H9 (cell line): ENCODE measurements around the gene HEXD. TPM values are rescaled to one million over a fixed set of nuclear protein-coding genes. Genes with fewer than 3 reads are reported as not detected.
A peak's percentile ranks its signal among the peaks of the same experiment; 100 is the strongest.

Experiments
- DNase-seq: peaks from one replicate; pipeline ENCODE4 v3.0.0-alpha.2; 2017
- H2AFZ ChIP-seq: one replicate; pipeline ENCODE4 v1.6.1; 2013; ENCODE audit warnings: mild to moderate bottlenecking, low read length, control low read depth, moderate library complexity
- H2AK5ac ChIP-seq: 2 replicates; pipeline ENCODE4 v1.6.1; 2013; ENCODE audit warnings: low read length, control low read depth, mixed read lengths; ENCODE audit not compliant: insufficient read length
- H2BK120ac ChIP-seq: one replicate; pipeline ENCODE4 v1.6.1; 2013; ENCODE audit warnings: low read depth, mild to moderate bottlenecking, low read length, control low read depth, inconsistent platforms; ENCODE audit not compliant: poor library complexity, severe bottlenecking
- H2BK12ac ChIP-seq: 2 replicates; pipeline ENCODE4 v1.6.1; 2013; ENCODE audit warnings: low read length, control low read depth, mixed read lengths, low read depth; ENCODE audit not compliant: insufficient read length
- H2BK15ac ChIP-seq: 2 replicates; pipeline ENCODE4 v1.6.1; 2013; ENCODE audit warnings: low read depth, low read length, control low read depth
- H2BK20ac ChIP-seq: one replicate; pipeline ENCODE4 v1.6.1; 2013; ENCODE audit warnings: low read depth, mild to moderate bottlenecking, low read length, control low read depth, inconsistent platforms; ENCODE audit not compliant: poor library complexity, severe bottlenecking
- H2BK5ac ChIP-seq: 2 replicates; pipeline ENCODE4 v1.6.1; 2013; ENCODE audit warnings: low read length, control low read depth, mixed read lengths; ENCODE audit not compliant: insufficient read length
- H3K14ac ChIP-seq: 2 replicates; pipeline ENCODE4 v1.6.1; 2013; ENCODE audit warnings: low read length, control low read depth; ENCODE audit not compliant: insufficient read depth
- H3K18ac ChIP-seq: 2 replicates; pipeline ENCODE4 v1.6.1; 2013; ENCODE audit warnings: low read depth, mild to moderate bottlenecking, mixed read lengths, low read length, control low read depth; ENCODE audit not compliant: insufficient read length
- H3K23ac ChIP-seq: 2 replicates; pipeline ENCODE4 v1.6.1; 2013; ENCODE audit warnings: low read length, control low read depth, mixed read lengths, low read depth; ENCODE audit not compliant: insufficient read length
- H3K23me2 ChIP-seq: 2 replicates; pipeline ENCODE4 v1.6.1; 2013; ENCODE audit warnings: low read depth, mild to moderate bottlenecking, mixed read lengths, low read length, control low read depth; ENCODE audit not compliant: insufficient read length, poor library complexity, severe bottlenecking
- H3K27ac ChIP-seq: 2 replicates; pipeline ENCODE4 v1.5.1; 2013; ENCODE audit warnings: low read length, control low read depth, mixed read lengths, low read depth; ENCODE audit not compliant: insufficient read length
- H3K27me3 ChIP-seq: 2 replicates; pipeline ENCODE4 v1.6.1; 2013; ENCODE audit warnings: low read length, control low read depth, inconsistent platforms; ENCODE audit not compliant: insufficient read depth
- H3K4ac ChIP-seq: 2 replicates; pipeline ENCODE4 v1.6.1; 2013; ENCODE audit warnings: low read depth, mild to moderate bottlenecking, control low read depth, inconsistent platforms, low read length, moderate library complexity
- H3K4me1 ChIP-seq: 2 replicates; pipeline ENCODE4 v1.6.1; 2013; ENCODE audit warnings: low read length, control low read depth, inconsistent platforms; ENCODE audit not compliant: insufficient read depth
- H3K4me2 ChIP-seq: 2 replicates; pipeline ENCODE4 v1.6.1; 2013; ENCODE audit warnings: low read length, control low read depth, mixed read lengths; ENCODE audit not compliant: insufficient read length, insufficient read depth
- H3K56ac ChIP-seq: 2 replicates; pipeline ENCODE4 v1.6.1; 2013; ENCODE audit warnings: low read depth, mild to moderate bottlenecking, mixed read lengths, low read length, control low read depth; ENCODE audit not compliant: insufficient read length
- H3K79me1 ChIP-seq: 2 replicates; pipeline ENCODE4 v1.6.1; 2013; ENCODE audit warnings: low read depth, mild to moderate bottlenecking, moderate library complexity, low read length, control low read depth, inconsistent platforms; ENCODE audit not compliant: insufficient read depth, poor library complexity, severe bottlenecking
- H3K79me2 ChIP-seq: 2 replicates; pipeline ENCODE4 v1.6.1; 2013; ENCODE audit warnings: low read length, control low read depth, inconsistent platforms; ENCODE audit not compliant: insufficient read depth
- H3K9ac ChIP-seq: 2 replicates; pipeline ENCODE4 v1.6.1; 2013; ENCODE audit warnings: low read length, control low read depth, mixed read lengths; ENCODE audit not compliant: insufficient read length; ENCODE audit errors: extremely low read depth
- H3K9me3 ChIP-seq: one replicate; pipeline ENCODE4 v1.6.1; 2013; ENCODE audit warnings: low read depth, low read length, inconsistent platforms; ENCODE audit not compliant: control insufficient read depth
- H3T11ph ChIP-seq: one replicate; pipeline ENCODE4 v1.6.1; 2013; ENCODE audit warnings: mild to moderate bottlenecking, low read length, control low read depth, inconsistent platforms
- H4K20me1 ChIP-seq: one replicate; pipeline ENCODE4 v1.6.1; 2013; ENCODE audit not compliant: control insufficient read depth, insufficient read length, insufficient read depth
- H4K5ac ChIP-seq: 2 replicates; pipeline ENCODE4 v1.6.1; 2013; ENCODE audit warnings: low read depth, mild to moderate bottlenecking, mixed read lengths, low read length, control low read depth; ENCODE audit not compliant: insufficient read length
- H4K8ac ChIP-seq: replicated peaks from 2 replicates; pipeline ENCODE4 v1.6.1; 2013; ENCODE audit warnings: low read length, control low read depth, mixed read lengths, low read depth; ENCODE audit not compliant: insufficient read length
- H4K91ac ChIP-seq: 2 replicates; pipeline ENCODE4 v1.6.1; 2013; ENCODE audit warnings: low read depth, mild to moderate bottlenecking, moderate library complexity, mixed read lengths, low read length, control low read depth; ENCODE audit not compliant: insufficient read length
- H3K27ac Mint-ChIP-seq, 3 experiments: 2 replicates in 2 of 3; 3 replicates in 1 of 3; pipeline ENCODE4 v1.8.0; 2020 to 2021; ENCODE audit warnings: mixed read lengths in 3 of 3, mild to moderate bottlenecking in 1 of 3, moderate library complexity in 1 of 3
- H3K27me3 Mint-ChIP-seq: 2 replicates; pipeline ENCODE4 v1.8.0; 2021; ENCODE audit warnings: low read depth, mild to moderate bottlenecking, moderate library complexity, mixed read lengths
- H3K36me3 Mint-ChIP-seq, 3 experiments: 2 replicates in 2 of 3; 3 replicates in 1 of 3; pipeline ENCODE4 v1.8.0; 2020 to 2021; ENCODE audit warnings: low read depth in 3 of 3, mixed read lengths in 3 of 3; ENCODE audit not compliant: insufficient read depth in 1 of 3
- H3K4me1 Mint-ChIP-seq, 2 experiments: 2 replicates each; pipeline ENCODE4 v1.8.0; 2020; ENCODE audit warnings: mixed read lengths in 2 of 2
- H3K4me3 Mint-ChIP-seq, 2 experiments: 2 replicates in 1 of 2; 3 replicates in 1 of 2; pipeline ENCODE4 v1.8.0; 2020 to 2021; ENCODE audit warnings: mild to moderate bottlenecking in 2 of 2, mixed read lengths in 2 of 2, moderate library complexity in 1 of 2
- H3K9me3 Mint-ChIP-seq, 2 experiments: 2 replicates in 1 of 2; 3 replicates in 1 of 2; pipeline ENCODE4 v1.8.0; 2020; ENCODE audit warnings: mild to moderate bottlenecking in 2 of 2, mixed read lengths in 2 of 2, moderate library complexity in 1 of 2
- WGBS: extraction: QIAGEN DNeasy Blood & Tissue Kit; methylation state at CpG from one replicate; pipeline ENCODE4 v1.1.7; 2013; ENCODE audit warnings: missing lambda C conversion rate, low lambda C conversion rate, mixed read lengths; ENCODE audit not compliant: insufficient read length; ENCODE audit errors: extremely low coverage; 5-methylcytosine and 5-hydroxymethylcytosine counted together
- total RNA-seq: library from RNA; stranded (reverse); gene quantifications from 2 replicates; pipeline ENCODE4 v1.2.1, GENCODE V29; 2021
- TF ChIP-seq, protein P1 (sequence below): fragments of 200-600 bp; sonication (generic); conservative IDR thresholded peaks from 3 replicates; pipeline ENCODE4 v1.8.0; 2021; ENCODE audit warnings: antibody characterized with exemption, mild to moderate bottlenecking

The HEXD gene
- total RNA-seq, 1 experiment from 2014 or later, result 23.2 TPM

GRCh38 chr17:82408938-82409318, 9.2 kb upstream of the HEXD start:
- no peak overlapping the region for H2BK12ac ChIP-seq
- H3K9me3 Mint-ChIP-seq, result no peaks in the 10 kb centered on the region
- H3K4me2 ChIP-seq, result no peak overlapping the region
- H4K20me1 ChIP-seq, result no peaks in the 10 kb centered on the region
- H2AFZ ChIP-seq, result no peak overlapping the region
- H3K23ac ChIP-seq, result no peak overlapping the region
- H3K4me3 Mint-ChIP-seq, result no peak overlapping the region
- H3K4ac ChIP-seq, result no peak overlapping the region
- no peak overlapping the region for H2BK20ac ChIP-seq
- no peaks in the 10 kb centered on the region for H3K79me2 ChIP-seq
- no peaks in the 10 kb centered on the region for H3K79me1 ChIP-seq
- H3K27ac ChIP-seq, result no peak overlapping the region
- no peaks in the 10 kb centered on the region for H3K4me1 Mint-ChIP-seq
- no peak overlapping the region for H3K9ac ChIP-seq
- peaks cover 2 to 8% (median 2%) of the 10 kb centered on the region in 3 experiments; a peak in 4 of 7 replicates for H3K36me3 Mint-ChIP-seq
- H4K8ac ChIP-seq, result no peak overlapping the region
- no CpG with 5 or more reads among the region's 21 CpGs for WGBS
- TF ChIP-seq, protein P1, sequence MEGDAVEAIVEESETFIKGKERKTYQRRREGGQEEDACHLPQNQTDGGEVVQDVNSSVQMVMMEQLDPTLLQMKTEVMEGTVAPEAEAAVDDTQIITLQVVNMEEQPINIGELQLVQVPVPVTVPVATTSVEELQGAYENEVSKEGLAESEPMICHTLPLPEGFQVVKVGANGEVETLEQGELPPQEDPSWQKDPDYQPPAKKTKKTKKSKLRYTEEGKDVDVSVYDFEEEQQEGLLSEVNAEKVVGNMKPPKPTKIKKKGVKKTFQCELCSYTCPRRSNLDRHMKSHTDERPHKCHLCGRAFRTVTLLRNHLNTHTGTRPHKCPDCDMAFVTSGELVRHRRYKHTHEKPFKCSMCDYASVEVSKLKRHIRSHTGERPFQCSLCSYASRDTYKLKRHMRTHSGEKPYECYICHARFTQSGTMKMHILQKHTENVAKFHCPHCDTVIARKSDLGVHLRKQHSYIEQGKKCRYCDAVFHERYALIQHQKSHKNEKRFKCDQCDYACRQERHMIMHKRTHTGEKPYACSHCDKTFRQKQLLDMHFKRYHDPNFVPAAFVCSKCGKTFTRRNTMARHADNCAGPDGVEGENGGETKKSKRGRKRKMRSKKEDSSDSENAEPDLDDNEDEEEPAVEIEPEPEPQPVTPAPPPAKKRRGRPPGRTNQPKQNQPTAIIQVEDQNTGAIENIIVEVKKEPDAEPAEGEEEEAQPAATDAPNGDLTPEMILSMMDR, result no peak
- H3K56ac ChIP-seq, result no peak overlapping the region
- H3K4me1 ChIP-seq, result no peaks in the 10 kb centered on the region
- no peaks in the 10 kb centered on the region for H3K27me3 ChIP-seq
- no peaks in the 10 kb centered on the region for H3K27me3 Mint-ChIP-seq
- no peak overlapping the region for H2AK5ac ChIP-seq
- H3K23me2 ChIP-seq, result no peaks in the 10 kb centered on the region
- H2BK15ac ChIP-seq, result no peak overlapping the region
- H3T11ph ChIP-seq, result no peak overlapping the region
- H2BK120ac ChIP-seq, result no peak overlapping the region
- no peak for DNase-seq
- H3K18ac ChIP-seq, result no peak overlapping the region
- no peak overlapping the region for H3K14ac ChIP-seq
- no peak overlapping the region for H4K91ac ChIP-seq
- no peak overlapping the region for H4K5ac ChIP-seq
- no peak overlapping the region for H2BK5ac ChIP-seq
- H3K27ac Mint-ChIP-seq, result peak overlapping the region in 2 of 3 experiments; percentile 14 to 56; a peak in 2 of 7 replicates
- H3K9me3 ChIP-seq, result no peaks in the 10 kb centered on the region
